K562 (cell line): ENCODE measurements around the gene WASL. TPM values are rescaled to one million over a fixed set of nuclear protein-coding genes. Genes with fewer than 3 reads are reported as not detected.

Experiments used
- ATAC-seq: fragments of 200-7000 bp; cut with Tn5 transposase; 3 replicates; pipeline ENCODE4 v1.9.1; 2020; ENCODE audit warnings: moderate library complexity
- BruUV-seq: library from RNA; stranded (reverse); fragments of 400-500 nt; replicated peaks from 2 replicates; lab custom pipeline; 2021; lab: Mats Ljungman, UMichigan
- CTCF ChIA-PET: fragments of 300-600 bp; formaldehyde crosslinking; extraction: SDS; loops from one replicate; lab custom pipeline; 2021; ENCODE audit warnings: low intra/inter-chr PET ratio; lab: Yijun Ruan, JAX
- POLR2A ChIA-PET: fragments of 300-600, 350-650 bp; sonication (Branson Sonifier 250); formaldehyde crosslinking; extraction: SDS; loops from one replicate; lab custom pipeline; 2021; ENCODE audit warnings: antibody characterized with exemption, inconsistent platforms; lab: Yijun Ruan, JAX
- DNase-seq, 4 experiments: peaks; one replicate each; pipeline versions ENCODE4 v3.0.0 to v3.0.0-alpha.2; 2011 to 2018; ENCODE audit warnings: low spot score in 3 of 4, mixed read lengths in 3 of 4; ENCODE audit errors: extremely low read depth in 1 of 4
- FAIRE-seq: peaks from 2 replicates; lab custom pipeline; 2011; peaks lifted over from hg19 to GRCh38; lab: Jason Lieb, UNC
- H2AFZ ChIP-seq: 2 replicates; pipeline ENCODE4 v1.6.0; 2011; ENCODE audit warnings: low read depth, low read length, control low read depth, inconsistent platforms
- H3K27ac ChIP-seq: fragments of 200-600 bp; 3 replicates; pipeline ENCODE4 v1.8.0; 2011; ENCODE audit warnings: low read depth, mild to moderate bottlenecking, control low read depth, inconsistent platforms, low read length, moderate library complexity, mixed read lengths; ENCODE audit errors: extremely low read depth
- H3K27me3 ChIP-seq, 2 experiments: fragments of 300-600 bp in 1 of 2; 2 replicates in 1 of 2; 3 replicates in 1 of 2; pipeline versions ENCODE4 v1.6.0 to v1.8.0; 2011; ENCODE audit warnings: inconsistent platforms in 2 of 2, low read length in 2 of 2, mild to moderate bottlenecking in 1 of 2, mixed read lengths in 1 of 2, moderate library complexity in 1 of 2; ENCODE audit not compliant: control insufficient read depth in 2 of 2, insufficient read depth in 2 of 2
- H3K36me3 ChIP-seq: fragments of 300-600 bp; 3 replicates; pipeline ENCODE4 v1.8.0; 2011; ENCODE audit warnings: mild to moderate bottlenecking, low read length, inconsistent platforms; ENCODE audit not compliant: control insufficient read depth, insufficient read depth
- H3K4me1 ChIP-seq, 2 experiments: fragments of 200-600 bp in 1 of 2; replicated peaks in 1 of 2; 2 replicates in 1 of 2; 3 replicates in 1 of 2; pipeline versions ENCODE4 v1.5.1 to v1.8.0; 2011; ENCODE audit warnings: inconsistent platforms in 2 of 2, low read length in 2 of 2, mild to moderate bottlenecking in 1 of 2, mixed read lengths in 1 of 2, moderate library complexity in 1 of 2; ENCODE audit not compliant: control insufficient read depth in 2 of 2, insufficient read depth in 2 of 2
- H3K4me2 ChIP-seq: 2 replicates; pipeline ENCODE4 v1.6.1; 2011; ENCODE audit warnings: low read length, control low read depth, inconsistent platforms, mixed read lengths; ENCODE audit not compliant: insufficient read depth
- H3K4me3 ChIP-seq: fragments of 200-600 bp; sonication (generic), shearing (Covaris generic); 2 replicates; pipeline ENCODE4 v1.5.1; 2016; ENCODE audit warnings: control low read depth, inconsistent platforms
- H3K79me2 ChIP-seq: fragments of 200-600 bp; 3 replicates; pipeline ENCODE4 v1.8.0; 2011; ENCODE audit warnings: low read length, inconsistent platforms; ENCODE audit not compliant: control insufficient read depth, insufficient read depth
- H3K9ac ChIP-seq, 2 experiments: 2 replicates each; pipeline versions ENCODE4 v1.6.0 to v1.6.1; 2011; ENCODE audit warnings: low read depth in 2 of 2, low read length in 2 of 2, control low read depth in 1 of 2, inconsistent platforms in 1 of 2, mild to moderate bottlenecking in 1 of 2, mixed read lengths in 1 of 2; ENCODE audit not compliant: insufficient read depth in 1 of 2
- H3K9me1 ChIP-seq: one replicate; pipeline ENCODE4 v1.6.0; 2011; ENCODE audit warnings: inconsistent platforms, mild to moderate bottlenecking, low read length, moderate library complexity; ENCODE audit not compliant: control insufficient read depth, insufficient read depth
- H3K9me3 ChIP-seq: replicated peaks from 2 replicates; pipeline ENCODE4 v1.5.1; 2011; ENCODE audit warnings: low read depth, low read length, inconsistent platforms; ENCODE audit not compliant: control insufficient read depth, insufficient read depth
- H4K20me1 ChIP-seq: replicated peaks from 2 replicates; pipeline ENCODE4 v1.6.1; 2011; ENCODE audit warnings: low read length, inconsistent platforms, mixed read lengths; ENCODE audit not compliant: control insufficient read depth, insufficient read depth
- ARID1B ChIP-seq: fragments of 450-650 bp; IDR thresholded peaks from 2 replicates; pipeline ENCODE4 v1.6.1; 2016; ENCODE audit warnings: antibody characterized with exemption, mild to moderate bottlenecking, inconsistent platforms
- CEBPG ChIP-seq, 3 experiments: fragments of 200-800 bp in 1 of 3; sonication (Bioruptor generic) in 1 of 3; sonication (generic) in 1 of 3; formaldehyde crosslinking in 1 of 3; IDR thresholded peaks in 2 of 3; conservative IDR thresholded peaks in 1 of 3; 2 replicates each; pipeline versions ENCODE4 v1.6.1 to v1.8.0; 2016 to 2022; ENCODE audit warnings: missing compliant biosample characterization in 2 of 3, missing genetic modification characterization in 2 of 3, mild to moderate bottlenecking in 1 of 3, missing genetic modification reagents in 1 of 3
- DNMT1 ChIP-seq: fragments of 450-650 bp; IDR thresholded peaks from 2 replicates; pipeline ENCODE4 v1.6.1; 2016; ENCODE audit warnings: antibody characterized with exemption, mild to moderate bottlenecking
- ELF2 ChIP-seq: fragments of 250-450 bp; sonication (Bioruptor Pico); IDR thresholded peaks from 2 replicates; pipeline ENCODE4 v1.5.0; 2021; ENCODE audit warnings: mild to moderate bottlenecking
- HDAC3 ChIP-seq: fragments of 450-650 bp; IDR thresholded peaks from 2 replicates; pipeline ENCODE4 v1.6.1; 2018; ENCODE audit warnings: borderline replicate concordance, mild to moderate bottlenecking, moderate library complexity; ENCODE audit not compliant: partially characterized antibody
- IFI16 ChIP-seq: fragments of 250-450 bp; sonication (Bioruptor Pico); IDR thresholded peaks from 2 replicates; pipeline ENCODE4 v2.1.2; 2022; ENCODE audit warnings: mild to moderate bottlenecking, inconsistent platforms
- LCOR ChIP-seq: sonication (generic); formaldehyde crosslinking; IDR thresholded peaks from 2 replicates; pipeline ENCODE4 v1.8.0; 2022; ENCODE audit warnings: mild to moderate bottlenecking, missing genetic modification reagents
- POLR2AphosphoS5 ChIP-seq: IDR thresholded peaks from 2 replicates; pipeline ENCODE4 v1.6.1; 2011; ENCODE audit warnings: mild to moderate bottlenecking, low read depth, low read length, moderate library complexity; ENCODE audit not compliant: control insufficient read depth, insufficient read depth
- RFX1 ChIP-seq: fragments of 450-650 bp; IDR thresholded peaks from 2 replicates; pipeline ENCODE4 v1.6.1; 2016; ENCODE audit warnings: mild to moderate bottlenecking, moderate library complexity
- SMAD4 ChIP-seq: fragments of 250-450 bp; sonication (Bioruptor Pico); conservative IDR thresholded peaks from 2 replicates; pipeline ENCODE4 v1.8.0; 2021; ENCODE audit warnings: inconsistent platforms, mild to moderate bottlenecking, moderate library complexity
- TAF15 ChIP-seq: fragments of 200-400 bp; formaldehyde crosslinking; IDR thresholded peaks from 2 replicates; pipeline ENCODE4 v1.6.1; 2017; ENCODE audit warnings: mild to moderate bottlenecking, low read depth, low read length, moderate library complexity
- YY1 ChIP-seq, 3 experiments: IDR thresholded peaks; 2 replicates each; pipeline ENCODE4 v1.6.1; 2011; ENCODE audit warnings: low read length in 2 of 3, mild to moderate bottlenecking in 2 of 3, moderate library complexity in 2 of 3, borderline replicate concordance in 1 of 3, control low read depth in 1 of 3, low read depth in 1 of 3; ENCODE audit not compliant: insufficient read depth in 3 of 3, insufficient replicate concordance in 2 of 3, control insufficient read depth in 1 of 3, insufficient read length in 1 of 3; ENCODE audit errors: extremely low read depth in 1 of 3
- ZEB2 ChIP-seq: fragments of 450-650 bp; IDR thresholded peaks from 2 replicates; pipeline ENCODE4 v1.6.1; 2016
- ZKSCAN3 ChIP-seq: fragments of 250-450 bp; sonication (Bioruptor Pico); IDR thresholded peaks from 2 replicates; pipeline ENCODE4 v1.4.0; 2020
- ZSCAN32 ChIP-seq: fragments of 450-650 bp; formaldehyde crosslinking; IDR thresholded peaks from 2 replicates; pipeline ENCODE4 v1.4.0; 2020; ENCODE audit warnings: mild to moderate bottlenecking, moderate library complexity
- WGBS: fragments of 100-300 bp; shearing (Covaris generic); methylation state at CpG from one replicate; pipeline ENCODE4 v1.1.6; 2016; ENCODE audit warnings: low coverage, mixed read lengths; ENCODE audit not compliant: insufficient coverage; ENCODE audit errors: missing lambda C conversion rate; 5-methylcytosine and 5-hydroxymethylcytosine counted together
- in situ Hi-C: fragments of 300-500 bp; cut with MboI; formaldehyde crosslinking; loops from 4 replicates; pipeline ENCODE4 v1.15.0; 2018; ENCODE audit warnings: inconsistent platforms, mixed read lengths
- intact Hi-C: fragments of 100-400 bp; cut with micrococcal nuclease; formaldehyde crosslinking; loops from 2 replicates; pipeline ENCODE4 v1.14.2; 2022
- polyA plus RNA-seq, 8 experiments: library from polyadenylated mRNA; depleted of rRNA in 4 of 8; stranded (reverse) in 5 of 8; unstranded in 3 of 8; fragments of >200 nt; fragmentation: Nextera tagmentation in 2 of 8; fragmentation: Illumina TruSeq in 1 of 8; extraction: Ambion mirVana in 2 of 8; extraction: Trizol in 1 of 8; gene quantifications; 2 replicates each; pipeline versions ENCODE4 v1.2.1 to v1.2.3, GENCODE V29; 2011 to 2014; ENCODE audit warnings: inconsistent platforms in 1 of 8, missing spikeins in 1 of 8
- total RNA-seq, 7 experiments: library from RNA; depleted of rRNA in 6 of 7; stranded (reverse); fragments of >200 nt in 6 of 7; fragmentation: Illumina TruSeq in 2 of 7; extraction: Trizol in 2 of 7; gene quantifications; 2 replicates each; pipeline versions ENCODE4 v1.2.1 to v1.2.3, GENCODE V29; 2011 to 2021; ENCODE audit warnings: low replicate concordance in 1 of 7
- TF ChIP-seq, protein P1 (sequence below): sonication (generic); formaldehyde crosslinking; IDR thresholded peaks from 2 replicates; pipeline ENCODE4 v1.9.0; 2022; ENCODE audit warnings: mild to moderate bottlenecking, missing genetic modification reagents

The WASL gene
- total and polyA plus RNA-seq, 9 of the 15 experiments (the other 6 are each of a cell fraction or from before 2014, with no cell fraction given), result 3.2 to 13.9 (median 8.3) TPM

DNA sequence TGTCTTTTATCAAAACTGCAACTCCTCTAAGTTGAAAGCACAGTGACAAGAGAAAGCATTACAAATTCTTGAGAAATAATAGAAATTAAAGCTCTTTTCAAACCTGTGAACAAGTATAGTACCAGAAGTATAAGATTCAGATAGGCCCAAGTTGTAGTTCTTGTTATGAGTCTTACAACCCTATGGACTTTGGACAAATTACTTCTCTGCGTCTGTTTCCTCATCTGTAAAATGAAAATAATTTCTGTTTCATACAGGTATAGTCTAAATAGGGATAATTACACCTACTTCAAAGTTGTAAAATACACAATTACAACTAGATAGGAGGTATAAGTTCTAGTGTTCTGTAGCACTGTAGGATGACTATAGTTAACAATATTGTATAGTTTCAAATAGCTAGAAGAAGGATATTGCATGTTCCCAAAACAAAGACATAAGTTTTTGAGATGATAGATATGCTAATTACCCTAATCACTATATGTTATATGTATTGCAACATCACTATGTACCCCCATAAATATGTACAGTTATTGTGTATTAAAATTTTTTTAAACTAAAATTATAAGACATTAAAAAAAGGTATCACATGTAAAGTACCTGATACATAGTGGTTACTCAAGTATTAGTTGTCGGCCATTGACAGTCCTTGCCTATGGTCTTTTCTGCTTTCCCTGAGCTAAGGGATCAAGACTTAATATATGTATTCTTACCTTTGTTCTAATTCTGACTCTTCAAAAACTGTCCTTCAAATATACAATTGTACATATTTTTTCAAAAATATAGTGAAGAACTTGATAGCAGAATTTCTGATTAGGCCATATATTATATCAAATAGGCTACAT lies 1.8 kb upstream of the WASL start (continued):
- TF ChIP-seq HDAC3 (peak; percentile 49), RFX1 (0 out of 2 replicates have a peak, but pooled peaks have one; percentile 3), ZSCAN32 (CRISPR knock-in tag) (no peak), IFI16 (CRISPR knock-in tag) (no peak), ARID1B (0 out of 2 replicates have a peak, but pooled peaks have one; percentile 19), ELF2 (no peak), ZEB2 (peak; percentile 29; the same call in 1 of the 2 replicates), LCOR (CRISPR knock-in tag) (no peak), YY1 (IDR thresholded peaks at IDR 0.05; ENCODE audit: borderline replicate concordance in 1 of 3, control insufficient read depth in 1 of 3, extremely low read depth in 1 of 3, insufficient read depth in 3 of 3, insufficient read length in 1 of 3, insufficient replicate concordance in 2 of 3, low read depth in 1 of 3, low read length in 2 of 3) (peak in 1 of 3 experiments; percentile 23)

DNA sequence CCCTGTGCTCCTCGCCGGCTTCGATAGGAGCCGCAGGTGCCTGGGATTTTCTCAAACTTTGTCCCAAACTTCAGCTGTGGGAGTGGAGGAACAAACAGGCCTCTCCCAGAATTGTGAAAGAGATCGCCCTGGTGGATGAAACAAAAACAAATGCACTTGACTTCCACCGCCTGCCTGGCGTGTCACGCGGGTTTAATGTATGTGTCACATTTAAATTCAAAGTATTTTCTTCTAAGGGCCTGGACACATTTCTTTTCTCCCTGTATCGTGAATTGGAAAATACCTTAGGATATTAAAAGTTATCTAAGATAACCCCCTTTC lies 694 bp upstream of the WASL start:
- H2AFZ ChIP-seq, result peak overlapping the region; percentile 80
- peaks cover 81% of the 10 kb centered on the region for H3K79me2 ChIP-seq
- in situ Hi-C loops, result no loop called here
- peaks cover 18% of the 10 kb centered on the region; the same call in 2 of the 3 replicates for H3K36me3 ChIP-seq
- 1% methylated on average over 10 of the region's 10 CpGs for WGBS
- peak; percentile 11 for FAIRE-seq
- peaks cover 20% of the 10 kb centered on the region for H4K20me1 ChIP-seq
- H3K27ac ChIP-seq, result peak overlapping the region; percentile 94
- peak in 2 of 4 experiments; percentile 72 to 85 for DNase-seq
- BruUV-seq, result TSS peak; percentile 75
- intact Hi-C loops, result loop anchor here (1.0 to 2.0 kb wide), 3 partner anchors 22 to 215 kb away; partner anchors contain the start of gene IQUB
- CTCF ChIA-PET, result no interaction called here
- H3K4me3 ChIP-seq, result peak overlapping the region; percentile 77
- H3K9me3 ChIP-seq, result peaks cover 3% of the 10 kb centered on the region; the same call in 1 of the 2 replicates
- no peaks in the 10 kb centered on the region for H3K27me3 ChIP-seq
- H3K4me2 ChIP-seq, result peak overlapping the region; percentile 81
- no peaks in the 10 kb centered on the region for H3K9me1 ChIP-seq
- peak; percentile 20 for ATAC-seq
- POLR2A ChIA-PET, result interaction anchor here (0.6 to 3.8 kb wide), 17 partner anchors 11 to 210 kb away, joined by 3 to 28 read pairs (median 6); no protein-coding TSS in a partner anchor
- peak overlapping the region; percentile 94 to 99 for H3K9ac ChIP-seq
- peaks cover 10 to 18% of the 10 kb centered on the region in 2 experiments; a peak in 4 of 5 replicates for H3K4me1 ChIP-seq
- TF ChIP-seq TAF15, result no peak
- no peak for TF ChIP-seq DNMT1
- TF ChIP-seq ZEB2, result 0 out of 2 replicates have a peak, but pooled peaks have one; percentile 22
- no peak for TF ChIP-seq ZKSCAN3 (CRISPR knock-in tag)
- no peak for TF ChIP-seq POLR2AphosphoS5
- peak; percentile 84 for TF ChIP-seq CEBPG (CRISPR knock-in tag; IDR thresholded peaks at IDR 0.05)
- TF ChIP-seq CEBPG (tag; conservative IDR thresholded peaks at IDR 0.05 in 1 of 2, IDR thresholded peaks at IDR 0.05 in 1 of 2), result peak; percentile 82 to 97
- TF ChIP-seq, protein P1, sequence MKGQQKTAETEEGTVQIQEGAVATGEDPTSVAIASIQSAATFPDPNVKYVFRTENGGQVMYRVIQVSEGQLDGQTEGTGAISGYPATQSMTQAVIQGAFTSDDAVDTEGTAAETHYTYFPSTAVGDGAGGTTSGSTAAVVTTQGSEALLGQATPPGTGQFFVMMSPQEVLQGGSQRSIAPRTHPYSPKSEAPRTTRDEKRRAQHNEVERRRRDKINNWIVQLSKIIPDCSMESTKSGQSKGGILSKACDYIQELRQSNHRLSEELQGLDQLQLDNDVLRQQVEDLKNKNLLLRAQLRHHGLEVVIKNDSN (CRISPR knock-in tag), result peak; percentile 29; the same call in 1 of the 2 replicates
- TF ChIP-seq SMAD4 (CRISPR knock-in tag), result no peak
